Fibroblast of pulmonary artery (primary cell): ENCODE results near the gene PSMA1.

Source experiments
- DNase-seq: peaks from one replicate; pipeline ENCODE4 v3.0.0-alpha.2; 2010; ENCODE audit warnings: low read depth
- H3K4me3 ChIP-seq: replicated peaks from 2 replicates; pipeline ENCODE4 v1.5.1; 2011; ENCODE audit warnings: low read depth, mild to moderate bottlenecking, control low read depth, low read length, moderate library complexity
- TF ChIP-seq, protein P1 (sequence below): IDR thresholded peaks from 2 replicates; pipeline ENCODE4 v1.5.1; 2011; ENCODE audit warnings: mild to moderate bottlenecking, control low read depth, low read length, inconsistent platforms; ENCODE audit errors: missing control alignments

Gene PSMA1

DNA sequence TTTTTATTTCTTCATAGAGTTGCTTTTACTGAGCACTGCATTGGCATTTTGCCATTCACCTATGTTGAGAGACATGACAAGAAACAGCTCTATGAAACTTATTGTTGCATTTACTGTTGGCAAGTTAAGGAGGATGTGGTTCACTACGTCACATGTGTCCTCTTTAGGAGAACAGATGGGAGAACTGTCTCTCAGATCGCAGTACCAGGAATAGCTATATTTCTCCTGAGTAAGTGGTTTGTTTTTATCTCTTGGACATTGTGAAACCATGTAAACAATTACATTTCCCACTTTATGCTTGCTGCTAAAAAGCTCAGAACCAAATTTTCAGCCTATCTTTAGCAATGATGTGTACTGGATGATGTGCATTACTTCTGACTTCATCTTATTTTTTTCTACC, 34.8 kb upstream of the PSMA1 start:
- H3K4me3 ChIP-seq, result no peak overlapping the region
- TF ChIP-seq, protein P1, sequence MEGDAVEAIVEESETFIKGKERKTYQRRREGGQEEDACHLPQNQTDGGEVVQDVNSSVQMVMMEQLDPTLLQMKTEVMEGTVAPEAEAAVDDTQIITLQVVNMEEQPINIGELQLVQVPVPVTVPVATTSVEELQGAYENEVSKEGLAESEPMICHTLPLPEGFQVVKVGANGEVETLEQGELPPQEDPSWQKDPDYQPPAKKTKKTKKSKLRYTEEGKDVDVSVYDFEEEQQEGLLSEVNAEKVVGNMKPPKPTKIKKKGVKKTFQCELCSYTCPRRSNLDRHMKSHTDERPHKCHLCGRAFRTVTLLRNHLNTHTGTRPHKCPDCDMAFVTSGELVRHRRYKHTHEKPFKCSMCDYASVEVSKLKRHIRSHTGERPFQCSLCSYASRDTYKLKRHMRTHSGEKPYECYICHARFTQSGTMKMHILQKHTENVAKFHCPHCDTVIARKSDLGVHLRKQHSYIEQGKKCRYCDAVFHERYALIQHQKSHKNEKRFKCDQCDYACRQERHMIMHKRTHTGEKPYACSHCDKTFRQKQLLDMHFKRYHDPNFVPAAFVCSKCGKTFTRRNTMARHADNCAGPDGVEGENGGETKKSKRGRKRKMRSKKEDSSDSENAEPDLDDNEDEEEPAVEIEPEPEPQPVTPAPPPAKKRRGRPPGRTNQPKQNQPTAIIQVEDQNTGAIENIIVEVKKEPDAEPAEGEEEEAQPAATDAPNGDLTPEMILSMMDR, result no peak
- DNase-seq, result peak; percentile 94

DNA sequence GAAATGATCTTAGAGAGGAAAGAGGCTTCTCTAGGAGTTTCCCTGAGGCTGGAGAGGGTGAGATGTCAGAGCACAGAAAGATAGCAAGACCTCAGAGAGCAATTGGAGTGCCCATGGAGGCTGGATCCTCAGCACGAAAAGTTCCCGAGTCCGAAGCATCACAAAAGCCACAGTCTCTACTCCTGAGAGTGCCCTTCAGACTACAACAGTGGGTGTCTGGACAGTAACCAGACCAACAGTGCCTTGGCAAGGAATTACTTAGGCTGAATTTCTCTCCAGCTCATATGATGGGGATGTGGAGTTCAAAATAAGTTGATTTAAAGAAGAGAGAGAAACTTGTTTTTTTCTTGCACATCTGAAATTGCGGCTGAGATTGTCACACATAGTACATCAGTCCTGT, 31.9 kb upstream of the PSMA1 start:
- TF ChIP-seq, protein P1, result no peak
- no peak for DNase-seq
- no peak overlapping the region for H3K4me3 ChIP-seq

DNA sequence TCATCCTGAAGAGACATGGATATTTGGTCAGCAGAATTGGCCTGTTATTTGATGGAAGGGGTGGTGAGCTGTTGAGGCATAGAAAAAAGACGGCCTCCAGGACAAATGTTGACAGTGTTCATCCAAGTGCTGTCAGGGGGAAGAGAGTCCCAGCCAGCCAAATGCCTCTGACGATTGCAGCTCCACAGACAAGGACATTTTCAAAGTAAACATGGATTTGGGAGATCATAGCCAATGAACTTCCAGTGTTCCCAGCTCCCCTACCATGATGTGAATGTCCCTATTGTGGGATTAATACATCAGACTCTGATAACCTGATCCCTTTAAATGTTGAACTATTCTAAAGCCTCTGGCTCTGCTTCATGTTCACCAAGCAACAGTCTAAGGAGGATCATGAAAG, 31.2 kb upstream of the PSMA1 start:
- no peak overlapping the region for H3K4me3 ChIP-seq
- no peak for DNase-seq
- TF ChIP-seq, protein P1, result no peak

DNA sequence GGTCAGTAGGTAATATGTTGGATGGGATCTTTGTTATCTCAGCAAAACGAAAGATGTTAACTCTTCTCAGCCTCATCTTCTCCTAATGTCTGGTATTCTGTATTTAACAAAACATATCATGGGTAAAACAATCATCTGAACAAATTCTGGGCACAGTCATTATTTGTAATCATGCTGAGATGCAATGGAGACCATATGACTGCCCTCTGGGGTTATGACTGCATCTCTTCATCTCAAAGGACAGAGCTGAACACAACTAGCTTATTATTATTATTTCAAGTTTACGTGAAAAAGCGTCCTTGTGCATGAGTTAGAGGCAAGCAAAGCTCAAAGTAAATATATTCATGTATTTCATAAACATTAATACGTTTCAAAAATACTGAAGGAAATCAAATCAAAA, 29.7 kb upstream of the PSMA1 start:
- DNase-seq, result no peak
- H3K4me3 ChIP-seq, result no peak overlapping the region
- TF ChIP-seq, protein P1, result no peak

DNA sequence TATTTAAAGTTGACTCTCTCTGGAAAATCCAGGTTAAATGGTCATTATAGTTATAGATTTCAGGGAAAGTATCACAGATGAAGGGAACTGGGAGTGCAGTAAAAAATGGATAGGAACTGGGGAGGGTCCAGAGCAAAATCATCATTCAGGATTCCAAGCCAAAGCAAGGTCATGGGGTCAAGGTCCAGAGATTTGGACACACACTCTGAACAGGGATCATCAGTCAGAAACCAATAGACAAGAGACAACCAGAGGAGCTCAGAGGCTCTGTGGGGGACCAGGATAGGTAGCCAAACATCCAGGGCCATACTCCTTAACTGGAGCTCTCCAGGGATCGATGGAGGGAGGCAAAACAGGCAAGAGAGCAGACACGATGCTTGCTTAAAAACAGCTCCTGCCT, 27.3 kb upstream of the PSMA1 start:
- TF ChIP-seq, protein P1, result no peak
- H3K4me3 ChIP-seq, result no peak overlapping the region
- no peak for DNase-seq

DNA sequence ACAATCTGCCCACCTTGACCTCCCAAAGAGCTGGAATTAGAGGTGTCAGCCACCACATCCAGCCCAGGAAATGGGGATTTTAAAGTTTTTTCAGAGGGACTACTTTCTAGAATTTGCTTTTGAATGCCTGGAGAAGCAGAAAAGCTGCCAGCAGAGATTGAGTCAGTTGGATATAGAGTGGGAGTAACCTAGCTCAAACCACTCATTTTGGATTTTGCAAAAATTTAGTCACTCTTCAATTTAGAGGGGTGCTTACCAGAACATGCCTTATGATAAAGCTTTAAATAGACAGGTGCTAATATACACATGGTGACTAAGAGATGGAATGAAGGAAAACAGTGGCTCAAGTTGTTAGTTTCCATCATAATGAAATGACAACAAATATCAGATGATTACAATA, 26.5 kb upstream of the PSMA1 start:
- TF ChIP-seq, protein P1, result no peak
- no peak overlapping the region for H3K4me3 ChIP-seq
- DNase-seq, result no peak

DNA sequence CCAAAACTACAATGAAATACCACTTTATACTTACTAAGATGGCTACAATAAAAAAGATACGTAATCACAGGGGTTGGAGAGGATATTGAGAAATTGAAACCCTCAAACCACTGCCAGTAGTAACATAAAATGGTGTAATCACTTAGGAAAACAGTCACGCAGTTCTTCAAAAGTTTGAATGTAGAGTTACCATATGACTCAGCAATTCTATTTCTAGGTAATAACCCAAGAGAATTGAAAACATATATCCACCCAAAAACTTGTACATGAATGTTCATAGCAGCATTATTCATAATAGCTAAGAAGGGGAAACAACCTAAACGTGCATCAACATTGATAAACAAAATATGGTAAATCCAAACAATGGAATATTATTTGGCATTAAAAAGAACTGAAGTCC, 24.4 kb upstream of the PSMA1 start:
- peak; percentile 82 for DNase-seq
- TF ChIP-seq, protein P1, result no peak
- no peak overlapping the region for H3K4me3 ChIP-seq
